Measurements from ENCODE around the gene ATP1A2.

ATP1A2 gene

DNA sequence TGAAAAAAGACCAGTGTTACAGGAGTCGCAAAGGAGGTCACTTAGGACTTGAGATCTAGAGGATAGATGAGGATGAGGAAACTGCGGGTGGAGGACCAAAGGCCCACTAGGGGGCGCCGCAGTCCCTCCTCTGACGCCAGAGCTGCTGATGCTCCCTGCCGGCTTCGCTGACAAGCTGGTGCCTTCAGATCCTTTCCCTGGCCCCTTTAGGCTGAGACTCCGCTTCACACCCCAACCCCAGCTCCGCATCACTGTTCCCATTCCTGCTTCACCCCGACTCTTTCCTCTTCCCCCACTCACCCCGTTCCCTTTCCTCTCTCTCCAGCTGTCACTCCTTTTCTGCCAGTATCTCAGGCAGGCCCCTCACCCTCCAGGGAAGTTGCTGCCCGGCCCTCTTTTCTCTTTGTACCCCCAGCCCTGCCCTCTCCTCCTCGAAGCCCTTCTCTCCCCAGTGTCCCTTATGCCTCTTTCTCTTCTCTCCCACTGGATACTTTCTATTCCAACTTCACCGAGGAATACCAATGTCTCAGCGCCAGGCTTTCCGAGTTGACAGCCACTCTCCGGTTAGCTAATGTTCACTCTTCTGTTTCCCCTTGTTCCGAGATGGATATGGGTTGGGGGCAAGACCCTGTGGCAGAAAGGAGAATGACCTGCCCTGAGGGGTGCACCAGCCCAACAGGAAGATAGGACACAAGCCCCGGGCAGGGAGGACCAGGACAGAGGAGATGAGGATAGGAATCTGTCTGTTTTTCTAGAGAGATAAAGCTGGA is 29.7 kb upstream of the ATP1A2 start:
- peak; percentile 73 to 78 for DNase-seq

DNA sequence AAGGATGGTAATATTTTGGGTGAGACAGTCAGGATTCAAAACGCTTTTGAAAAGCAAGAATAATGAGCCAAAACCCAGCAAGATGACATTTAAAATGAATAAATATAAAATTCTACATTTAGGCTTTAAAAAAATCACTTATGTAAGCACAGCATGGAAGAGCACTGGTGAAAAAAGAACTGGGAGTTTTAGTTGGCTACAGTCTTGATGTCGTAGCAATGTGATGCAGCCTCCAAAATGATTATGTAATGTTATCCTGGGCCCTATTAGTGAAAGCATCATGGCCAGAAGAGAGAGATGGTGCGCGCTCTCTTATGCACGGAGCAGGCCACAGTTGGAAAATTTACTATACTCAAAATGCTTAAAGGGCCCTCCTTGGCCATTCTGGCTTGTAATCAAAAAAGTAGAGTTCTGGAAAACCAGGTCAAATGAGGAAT is 29.1 kb upstream of the ATP1A2 start:
- no peak for DNase-seq

DNA sequence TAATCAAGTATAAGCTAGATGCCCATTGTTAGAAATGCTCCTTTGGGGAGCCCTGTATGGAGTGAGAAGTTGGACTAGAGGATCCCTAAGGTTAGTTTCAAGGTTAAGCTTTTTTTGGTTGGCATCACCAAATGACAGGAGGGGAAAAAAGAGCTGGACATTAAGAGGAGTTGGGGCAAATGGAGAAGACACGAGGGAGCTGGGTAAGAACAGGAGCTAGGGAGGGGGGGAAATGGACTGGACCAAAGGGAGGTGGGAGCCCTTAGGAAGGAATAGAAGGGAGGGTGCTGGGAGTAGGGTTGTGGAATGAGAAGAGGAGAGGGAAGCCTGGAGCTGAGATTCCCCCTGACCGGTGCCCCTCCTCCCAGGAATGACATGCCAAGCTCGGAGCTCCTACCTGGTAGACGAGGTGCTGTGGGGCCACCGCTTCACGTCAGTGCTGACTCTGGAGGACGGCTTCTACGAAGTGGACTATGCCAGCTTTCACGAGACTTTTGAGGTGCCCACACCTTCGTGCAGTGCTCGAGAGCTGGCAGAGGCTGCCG is 28.4 kb upstream of the ATP1A2 start:
- no peak for DNase-seq

DNA sequence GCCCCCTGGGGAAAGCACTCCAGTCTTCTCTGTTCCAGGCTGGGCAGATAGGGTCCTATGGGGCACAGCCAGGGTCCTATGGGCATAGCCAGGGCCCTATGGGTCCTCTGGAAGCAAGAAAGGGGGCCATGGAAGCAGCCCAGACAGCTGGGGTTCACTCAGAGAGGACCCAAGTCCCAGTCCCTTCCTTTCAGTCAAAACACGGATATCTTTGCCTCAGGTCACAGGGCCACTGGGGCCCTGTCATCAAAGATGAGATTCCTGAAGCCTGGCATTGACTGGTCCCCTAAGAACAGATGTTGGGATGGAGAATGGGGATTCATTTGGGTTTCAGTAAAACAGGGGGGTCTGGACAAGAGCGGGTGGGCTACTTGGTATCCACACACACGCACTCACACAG is 25.7 kb upstream of the ATP1A2 start:
- DNase-seq: no peak

DNA sequence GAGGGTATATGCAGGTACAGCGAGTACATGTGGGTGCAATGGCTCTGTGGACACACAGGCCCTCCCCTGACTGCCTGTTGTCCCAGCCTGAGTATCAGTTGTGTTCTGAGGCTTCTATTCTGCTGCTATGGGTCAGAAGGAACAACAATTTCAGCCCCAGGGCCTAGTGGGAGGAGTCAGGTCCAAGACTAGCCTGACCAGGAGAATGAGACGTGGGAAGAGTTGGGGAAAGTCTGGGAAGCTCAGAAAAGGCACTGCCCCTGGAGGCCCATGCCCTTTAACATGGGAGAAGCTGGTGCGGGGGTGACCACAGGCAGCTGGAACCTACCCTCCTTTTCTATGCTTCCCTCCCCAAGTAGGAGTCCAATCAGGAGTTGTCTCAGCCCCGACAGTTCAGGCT is 24.8 kb upstream of the ATP1A2 start:
- DNase-seq: no peak

DNA sequence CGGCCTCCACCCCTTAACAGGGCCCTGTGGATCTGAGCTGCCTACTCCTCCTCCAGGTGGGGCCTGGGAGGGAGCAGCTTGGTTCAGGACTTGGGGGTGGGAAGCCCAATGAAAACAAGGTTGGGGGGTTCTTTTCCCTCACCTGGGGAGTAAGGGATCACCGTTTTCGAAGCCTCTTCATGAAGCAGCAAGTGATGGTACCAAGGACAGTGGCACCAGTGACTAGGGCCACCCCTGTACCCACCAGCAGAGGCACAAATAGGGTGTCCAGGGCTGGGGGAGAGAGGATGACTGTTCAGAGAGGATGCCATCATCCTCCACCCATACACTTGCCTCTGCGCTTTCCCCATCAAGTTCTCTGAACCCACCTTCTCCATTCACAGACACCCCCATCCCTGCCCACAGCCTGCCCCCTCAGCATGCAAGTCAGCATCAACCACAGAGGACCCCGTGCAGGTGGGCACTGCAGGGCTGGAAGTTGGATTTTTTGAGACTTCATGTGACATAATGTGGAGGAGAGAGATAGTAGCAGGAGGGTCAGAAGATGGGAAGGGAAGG is 23.8 kb upstream of the ATP1A2 start:
- no peak for DNase-seq

DNA sequence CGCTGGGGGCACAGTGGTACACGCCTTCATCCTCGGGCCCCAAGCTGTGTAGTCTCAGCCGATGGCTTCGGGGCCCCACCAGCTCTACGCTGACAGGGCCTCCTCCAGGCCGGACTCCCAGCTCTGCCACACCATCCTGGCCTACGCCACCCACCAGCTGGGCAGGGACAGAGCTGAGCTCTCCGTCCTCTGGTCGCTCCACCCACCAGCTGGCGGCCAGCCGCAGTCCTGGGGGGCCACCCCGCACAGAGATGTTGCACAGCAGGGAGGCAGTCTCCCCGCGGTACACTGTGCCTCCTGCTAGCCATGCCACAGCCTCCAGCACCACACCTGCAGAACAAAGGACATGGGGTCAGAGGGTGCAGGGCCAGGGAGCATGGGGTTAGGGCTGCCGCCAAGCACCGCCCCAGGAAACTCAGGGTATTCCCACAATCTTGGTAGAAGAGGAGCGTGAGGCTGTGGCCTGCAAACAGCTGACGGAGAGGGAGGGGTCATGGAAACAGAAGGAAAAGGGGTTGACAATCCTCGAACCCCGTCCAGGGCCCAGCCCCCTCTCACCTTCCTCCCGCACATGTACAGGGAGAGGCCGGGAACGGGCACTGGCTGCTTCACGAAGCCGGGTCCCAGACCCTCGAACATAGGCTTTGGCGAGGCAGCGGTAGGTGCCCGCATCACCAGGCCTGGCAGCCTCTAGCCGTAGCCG is 23.0 kb upstream of the ATP1A2 start:
- no peak for DNase-seq

DNA sequence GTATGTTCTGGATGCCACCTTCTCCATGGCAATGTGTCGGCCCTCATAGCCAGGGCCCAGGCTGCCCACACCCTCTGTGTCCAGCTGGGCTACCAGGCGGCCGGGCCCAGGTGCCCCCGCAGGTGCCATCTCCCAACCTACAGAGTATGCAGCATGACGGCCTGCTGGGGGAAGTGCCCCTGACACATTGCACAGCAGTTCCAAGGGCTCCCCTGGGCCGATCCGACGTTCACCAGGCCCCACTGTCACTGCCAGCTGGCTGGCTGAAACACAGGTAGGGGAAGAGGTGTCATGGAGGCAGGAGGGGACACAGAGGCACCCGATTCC is 22.5 kb upstream of the ATP1A2 start:
- DNase-seq: no peak

DNA sequence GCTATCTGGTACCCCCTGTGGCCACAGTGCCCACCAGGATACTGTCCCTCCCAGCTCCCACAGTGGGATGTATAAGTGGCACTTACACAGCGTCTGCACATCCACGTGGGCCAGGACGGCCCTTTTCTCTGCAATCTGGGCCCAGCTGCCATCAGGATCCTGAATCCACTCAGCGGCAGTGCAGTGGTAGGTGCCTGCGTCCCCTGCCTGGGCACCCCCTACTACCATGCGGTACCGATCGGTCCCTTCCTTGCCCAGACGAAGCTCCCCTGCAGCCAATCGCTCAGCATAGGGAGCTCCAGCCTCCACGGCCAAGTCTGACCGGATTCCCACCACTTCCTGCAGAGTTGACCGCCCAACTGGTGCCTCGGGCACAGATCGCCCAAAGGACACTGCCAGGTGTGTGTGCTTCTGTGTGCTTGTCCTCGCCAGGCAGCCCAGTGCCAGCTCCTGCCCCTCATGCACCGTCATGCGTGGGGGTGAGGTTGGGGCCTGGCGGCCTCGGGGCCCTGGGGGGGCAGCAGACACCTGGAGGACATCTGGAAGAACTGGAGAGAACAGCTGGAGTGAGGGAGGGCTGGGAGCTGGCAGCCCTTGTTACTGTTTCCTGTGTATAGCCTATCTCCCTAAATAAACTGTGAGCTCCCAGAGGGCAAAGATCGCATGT is 21.8 kb upstream of the ATP1A2 start:
- DNase-seq: no peak

DNA sequence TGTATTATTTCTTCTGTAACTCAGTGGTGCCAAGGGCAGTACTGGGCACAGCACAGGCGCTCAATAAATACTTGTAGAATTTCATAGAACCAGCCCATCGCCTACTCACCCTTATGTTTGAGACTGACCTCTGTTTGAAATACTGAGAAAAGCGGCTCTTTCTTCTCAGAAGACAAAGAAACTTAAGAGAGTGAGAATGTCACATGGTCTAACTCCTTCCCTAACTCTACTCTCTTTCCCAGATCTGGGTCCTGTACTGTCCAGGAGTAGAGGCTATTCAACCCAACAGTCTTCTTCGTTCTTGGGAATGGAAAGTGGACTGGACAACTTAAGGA is 21.3 kb upstream of the ATP1A2 start:
- DNase-seq: no peak

DNA sequence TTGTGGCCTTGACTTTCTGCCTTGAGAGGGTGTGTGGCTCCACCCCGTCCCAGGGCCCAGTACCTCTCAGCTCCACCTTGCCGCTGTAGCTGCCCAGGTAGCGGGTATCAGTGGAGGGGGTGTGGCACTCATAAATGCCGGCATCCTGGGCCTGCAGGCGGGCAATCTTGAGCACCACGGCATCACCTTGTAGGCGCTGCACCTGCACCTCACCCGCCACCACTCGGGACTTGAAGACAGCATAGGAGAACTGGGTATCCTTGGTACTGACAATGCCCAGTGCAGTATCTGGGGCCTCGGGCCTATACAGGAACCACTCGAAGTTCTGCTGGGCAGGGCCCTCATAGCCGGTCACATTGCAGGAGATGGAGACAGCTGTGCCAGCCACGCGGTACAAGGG is 20.8 kb upstream of the ATP1A2 start:
- no peak for DNase-seq

DNA sequence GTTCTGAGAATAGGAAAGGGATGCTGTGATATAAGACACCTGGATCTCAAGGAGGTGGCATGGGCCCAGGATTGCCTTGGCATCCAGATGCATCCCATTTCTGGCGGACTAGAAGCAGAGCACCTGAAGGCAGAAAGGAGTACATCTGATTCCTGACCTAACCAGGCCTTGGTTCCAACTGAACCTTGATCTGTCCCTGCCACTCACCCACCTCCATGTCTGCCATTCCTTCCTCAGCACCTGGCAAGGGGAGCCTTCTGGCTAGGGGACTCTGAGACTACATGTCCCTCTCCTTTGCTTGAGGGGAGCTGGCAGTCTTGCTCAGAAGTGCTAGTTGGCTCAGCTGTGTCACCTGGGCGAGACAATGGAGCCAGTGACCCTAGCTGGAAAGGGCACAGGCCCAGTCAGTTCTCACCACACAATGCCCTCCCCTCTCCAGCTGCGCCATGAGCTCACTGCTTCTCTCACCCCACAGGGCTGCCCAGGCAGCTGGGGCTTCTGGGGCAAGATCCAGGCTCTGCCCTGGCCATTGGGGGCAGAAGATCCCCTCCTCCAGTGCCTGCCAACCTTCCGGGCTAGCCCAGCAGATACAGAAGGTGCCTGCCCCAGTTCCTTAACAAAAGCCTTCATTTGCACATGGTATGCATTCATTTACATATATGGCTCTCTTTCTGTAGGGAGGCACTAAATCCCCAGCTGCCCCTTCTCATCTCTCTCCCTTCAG is 20.0 kb upstream of the ATP1A2 start:
- DNase-seq: no peak

DNA sequence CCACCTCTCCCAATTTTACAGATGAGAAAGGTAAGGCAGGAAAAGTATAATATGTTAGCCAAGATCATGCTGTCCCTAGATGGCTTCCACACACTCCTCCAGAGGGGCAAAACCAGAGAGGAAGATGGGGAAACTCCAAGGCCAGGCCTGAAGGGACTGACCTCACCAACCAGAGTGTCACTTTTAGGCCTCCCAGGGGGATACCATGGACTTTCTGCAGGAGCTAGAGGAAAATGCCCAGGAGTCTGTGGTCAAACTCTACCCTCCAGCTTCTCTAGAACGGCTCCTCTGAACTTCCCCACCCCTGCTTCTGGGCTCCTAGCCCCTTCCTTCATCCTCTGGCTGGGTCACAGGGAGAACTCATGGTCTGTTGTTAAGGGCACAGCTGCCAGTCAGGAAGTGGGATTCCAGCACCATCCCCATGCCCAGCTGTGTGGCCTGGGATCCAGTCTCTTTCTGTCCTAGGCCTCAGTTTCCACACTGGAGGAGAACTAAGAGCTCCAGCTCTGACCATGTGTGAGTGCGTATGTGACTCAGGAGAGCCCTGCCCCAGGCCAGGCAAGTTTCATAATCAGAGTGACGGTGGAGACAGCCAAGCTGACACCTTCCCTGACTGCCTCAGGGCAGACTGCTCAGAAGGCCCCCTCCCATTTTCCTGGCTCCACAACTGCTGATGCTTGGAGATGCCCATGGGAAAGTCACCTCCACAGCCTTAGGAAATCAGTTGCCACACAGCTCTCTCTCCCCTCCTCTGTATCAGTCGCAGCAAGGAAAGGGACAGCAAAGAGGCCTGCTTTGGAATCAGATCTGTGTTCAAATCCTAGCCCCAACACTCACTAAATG is 19.1 kb upstream of the ATP1A2 start:
- peak in 1 of 2 donors; percentile 27 for DNase-seq

DNA sequence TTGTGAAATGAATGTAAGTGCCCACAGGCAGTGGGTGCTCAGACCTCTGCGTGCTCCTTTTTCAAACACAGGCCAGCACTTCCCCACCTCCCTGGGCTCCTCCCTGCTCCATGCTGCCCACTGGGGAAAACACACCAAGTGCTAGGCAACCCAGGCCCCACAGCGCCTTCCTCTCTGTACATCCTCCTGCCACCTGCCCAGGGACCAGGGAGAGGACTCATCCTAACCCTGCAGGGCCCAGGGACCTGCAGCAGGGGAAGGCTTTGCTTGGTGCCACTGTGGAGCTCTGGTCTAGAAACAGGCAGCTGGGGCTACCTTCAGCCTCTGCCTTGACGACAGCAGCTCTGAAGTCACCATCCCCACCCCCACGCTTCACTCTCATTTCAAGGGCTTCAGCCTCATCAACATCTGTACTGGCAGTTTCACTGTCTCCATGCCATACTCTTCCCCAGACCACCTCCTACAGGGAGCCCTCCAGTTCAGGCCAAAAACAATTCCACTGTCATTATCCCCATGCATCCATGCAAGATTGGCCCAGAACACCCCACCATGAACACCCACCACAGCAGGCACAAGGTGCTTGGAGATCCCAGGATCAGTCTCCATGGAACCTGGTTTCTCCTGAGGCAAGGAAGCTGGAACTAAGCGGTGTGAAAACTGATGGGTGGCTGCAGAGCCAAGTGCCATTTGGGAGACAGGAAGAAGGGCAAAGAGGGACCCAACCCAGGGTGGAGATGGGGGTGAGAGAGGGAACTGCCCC is 18.2 kb upstream of the ATP1A2 start:
- no peak for DNase-seq

DNA sequence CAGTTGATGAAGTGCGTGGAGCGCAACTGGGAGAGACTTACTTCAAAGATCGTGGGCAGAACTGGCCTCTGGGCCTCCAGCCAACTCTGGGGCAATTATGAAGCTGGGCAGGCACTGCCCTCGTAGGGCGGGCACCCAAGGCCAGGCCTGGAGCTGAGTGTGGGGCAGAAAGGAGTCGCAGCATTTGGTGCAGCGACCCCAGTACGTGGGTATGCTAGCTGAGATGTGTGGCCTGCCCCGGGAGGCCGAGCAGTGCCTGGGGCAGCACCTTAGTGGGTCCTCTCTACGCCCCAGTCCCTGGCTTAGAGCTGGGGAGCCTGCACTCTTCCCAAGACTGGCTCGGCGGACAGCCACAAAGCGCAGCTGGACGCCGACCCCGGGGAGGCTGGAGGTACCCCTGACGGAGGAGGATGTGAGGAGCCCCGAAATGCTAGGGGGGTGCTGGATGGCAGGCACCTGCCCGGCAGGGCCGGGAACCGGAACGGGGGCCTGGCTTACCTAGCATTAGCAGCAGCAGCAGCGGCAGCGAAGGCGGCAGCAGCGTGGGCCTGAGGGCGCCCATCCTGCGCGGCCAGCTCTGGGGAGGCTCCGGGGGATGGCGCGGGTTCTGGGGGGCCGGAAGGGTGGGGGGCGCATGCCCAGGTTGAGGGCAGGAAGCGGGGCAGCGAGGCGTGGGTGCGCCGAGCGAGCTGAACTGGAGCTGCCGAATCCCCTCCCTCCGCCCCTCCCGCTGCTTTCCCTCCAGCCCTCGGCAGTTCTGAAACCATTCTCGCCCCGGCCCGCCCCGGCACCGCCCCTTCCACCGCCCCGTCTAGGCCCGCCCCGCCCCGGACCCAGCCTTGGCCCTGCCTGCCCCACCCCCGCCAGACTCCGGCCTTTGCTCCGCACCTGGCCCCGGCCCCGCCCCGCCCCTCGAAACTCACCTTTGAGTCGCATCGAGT is 17.4 kb upstream of the ATP1A2 start, which contains the start of gene IGSF8:
TSS of gene IGSF8 (minus strand) at position 709 of the 941 bp plus-strand sequence. CDS start at position 562, 147 bp downstream.
- DNase-seq: peak; percentile 90 to 95

DNA sequence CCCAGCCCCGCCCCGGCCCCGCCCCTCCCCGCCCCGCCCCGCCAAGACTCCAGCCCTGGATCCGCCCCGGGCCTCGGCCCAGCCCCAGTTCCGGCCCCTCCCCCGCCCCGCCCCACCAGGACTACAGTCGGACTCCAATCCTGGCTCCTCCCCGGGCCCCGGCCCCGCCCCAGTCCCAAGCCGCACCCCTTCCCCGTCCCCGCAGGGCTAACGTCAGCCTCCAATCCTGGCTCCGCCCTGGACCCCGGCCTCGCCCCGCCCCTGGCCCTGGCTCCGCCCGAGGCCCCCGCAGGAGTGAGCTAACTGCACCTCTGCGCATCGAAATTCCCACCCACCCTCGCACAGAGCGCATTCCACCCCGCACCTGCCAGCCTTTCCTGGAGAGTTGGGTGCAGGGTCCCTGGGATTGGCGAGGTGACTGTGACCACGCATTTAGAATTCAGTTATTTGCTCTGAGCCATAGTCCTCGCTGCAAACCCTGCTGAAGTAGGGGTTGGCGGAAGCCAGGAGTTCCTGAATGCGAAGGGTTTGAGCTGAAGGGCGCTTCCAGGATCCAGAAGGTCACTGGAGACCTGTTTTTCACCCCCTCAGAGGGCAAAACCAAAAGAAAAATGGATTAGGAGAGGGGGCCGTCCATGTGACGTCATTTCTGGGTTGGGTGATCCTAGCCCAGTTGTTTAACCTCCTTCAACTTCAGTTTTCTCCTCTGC is 16.6 kb upstream of the ATP1A2 start:
- peak; percentile 98 for DNase-seq

DNA sequence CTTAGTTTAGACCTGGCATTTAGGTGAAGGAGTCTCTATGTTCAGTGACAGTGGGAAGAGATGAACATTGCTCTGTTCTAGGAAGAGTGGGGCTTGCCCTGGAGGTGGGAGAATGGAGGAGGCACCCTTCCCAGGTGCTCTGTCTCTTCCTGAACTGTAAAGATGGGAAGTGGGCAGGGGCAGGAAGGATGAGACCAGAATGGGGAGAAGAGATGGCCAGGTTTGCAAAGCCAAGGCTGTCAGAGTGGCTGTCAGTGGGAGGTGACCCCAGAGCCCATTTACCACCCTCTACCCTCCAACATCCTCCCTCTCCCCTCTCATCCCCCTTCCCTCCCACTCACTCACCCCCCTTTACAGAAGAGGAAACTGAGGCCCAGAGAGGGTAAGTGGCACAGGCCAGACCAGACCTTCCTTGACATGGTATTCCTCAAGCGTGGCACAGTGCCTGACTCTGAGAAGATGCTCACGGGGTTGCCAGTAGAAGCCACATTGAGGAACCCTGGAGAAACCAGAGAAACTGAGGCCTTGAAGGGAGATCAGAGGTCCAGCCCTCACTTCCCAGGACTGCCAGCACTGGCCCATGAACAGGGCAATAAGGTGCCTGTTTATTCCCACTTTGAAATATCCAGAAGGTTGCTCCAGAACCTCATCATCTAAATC is 15.7 kb upstream of the ATP1A2 start:
- DNase-seq: no peak

DNA sequence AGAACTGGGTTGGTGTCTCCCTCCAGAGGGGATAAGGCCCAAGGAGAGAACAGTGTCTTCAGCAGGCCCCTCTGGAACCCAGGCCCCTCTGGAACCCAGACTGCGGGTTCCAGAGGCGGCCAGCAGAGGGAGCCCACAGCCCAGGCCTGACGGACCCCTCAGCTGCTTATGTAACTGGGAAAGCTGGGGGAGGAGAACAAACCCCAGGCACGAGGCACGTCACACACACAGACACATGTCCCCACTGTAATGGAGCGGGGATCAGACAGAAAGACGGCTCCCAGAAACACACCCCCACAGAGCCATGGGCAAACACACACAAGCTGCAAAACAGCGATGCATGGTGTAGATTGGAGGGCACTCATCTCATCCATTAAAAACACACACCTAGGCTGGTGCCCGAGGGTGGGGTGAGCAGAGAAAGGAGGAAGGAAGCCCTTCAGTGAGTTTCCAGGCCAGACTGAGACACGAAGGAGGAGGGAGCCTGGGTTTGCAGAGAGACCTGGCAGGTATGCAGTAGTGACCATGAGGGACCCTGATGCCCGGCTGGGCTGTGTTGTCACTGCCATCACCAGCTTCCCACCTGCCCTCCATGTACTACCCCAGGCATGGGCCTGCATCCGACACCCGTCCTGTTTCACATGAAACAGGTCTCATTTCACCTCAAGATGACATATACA is 14.4 kb upstream of the ATP1A2 start:
- DNase-seq: peak; percentile 83 to 85

Data from CD4-positive, alpha-beta T cell treated with Interferon alpha-2 for 1 hour (primary cell).